PC-9 (cell line): ENCODE results near the gene MED6. TPM values are rescaled to one million over a fixed set of nuclear protein-coding genes. Genes with fewer than 3 reads are reported as not detected.

ENCODE experiments used
- BruUV-seq: library from RNA; stranded (reverse); fragments of 400-500 nt; replicated peaks from 2 replicates; lab custom pipeline; 2021; lab: Mats Ljungman, UMichigan
- CTCF ChIA-PET: fragments of 300-600 bp; sonication (Branson Sonifier 250); formaldehyde crosslinking; loops from one replicate; lab custom pipeline; 2022; ENCODE audit warnings: antibody characterized with exemption; lab: Charles Lee
- POLR2A ChIA-PET: fragments of 300-600 bp; sonication (Branson Sonifier 250); formaldehyde crosslinking; loops from one replicate; lab custom pipeline; 2022; ENCODE audit warnings: antibody characterized with exemption; ENCODE audit not compliant: unreplicated experiment; lab: Charles Lee
- DNase-seq, 2 experiments: peaks; one replicate each; pipeline versions ENCODE4 v3.0.0 to v3.0.0-alpha.2; 2015 to 2022; ENCODE audit warnings: mixed read lengths in 1 of 2
- H2AFZ ChIP-seq: fragments of 200-600 bp; sonication (generic); 2 replicates; pipeline ENCODE4 v1.8.1; 2017; ENCODE audit warnings: antibody characterized with exemption
- H3F3A ChIP-seq: fragments of 200-600 bp; sonication (generic); 2 replicates; pipeline ENCODE4 v1.8.1; 2017; ENCODE audit warnings: antibody characterized with exemption, mild to moderate bottlenecking, low read depth; ENCODE audit not compliant: insufficient read depth
- H3K27ac ChIP-seq: fragments of 200-600 bp; sonication (generic); 2 replicates; pipeline ENCODE4 v1.6.1; 2016; ENCODE audit warnings: mixed run types
- H3K27me3 ChIP-seq: fragments of 200-600 bp; sonication (generic); 2 replicates; pipeline ENCODE4 v1.6.1; 2016; ENCODE audit warnings: low read depth, mixed run types; ENCODE audit not compliant: insufficient read depth
- H3K36me3 ChIP-seq: fragments of 200-600 bp; sonication (generic); 2 replicates; pipeline ENCODE4 v1.6.1; 2016; ENCODE audit warnings: low read depth, mixed run types
- H3K4me1 ChIP-seq: fragments of 200-600 bp; sonication (generic); replicated peaks from 2 replicates; pipeline ENCODE4 v1.6.1; 2016; ENCODE audit warnings: mixed run types; ENCODE audit not compliant: insufficient read depth
- H3K4me2 ChIP-seq: fragments of 200-600 bp; sonication (generic); 2 replicates; pipeline ENCODE4 v1.6.1; 2017; ENCODE audit warnings: mixed run types
- H3K4me3 ChIP-seq: fragments of 200-600 bp; sonication (generic); 2 replicates; pipeline ENCODE4 v1.6.1; 2016; ENCODE audit warnings: mixed run types
- H3K79me2 ChIP-seq: fragments of 200-600 bp; sonication (generic); 2 replicates; pipeline ENCODE4 v1.6.1; 2017; ENCODE audit warnings: low read depth, mixed run types
- H3K9me2 ChIP-seq: fragments of 200-600 bp; sonication (generic); 2 replicates; pipeline ENCODE4 v1.8.1; 2017; ENCODE audit warnings: mild to moderate bottlenecking; ENCODE audit not compliant: insufficient read depth
- H3K9me3 ChIP-seq: fragments of 200-600 bp; sonication (generic); 2 replicates; pipeline ENCODE4 v1.8.1; 2016; ENCODE audit warnings: low read depth; ENCODE audit not compliant: insufficient read depth
- H4K20me1 ChIP-seq: fragments of 200-600 bp; sonication (generic); 2 replicates; pipeline ENCODE4 v1.8.1; 2017; ENCODE audit not compliant: insufficient read depth
- CTCF ChIP-seq: fragments of 200-600 bp; sonication (generic); conservative IDR thresholded peaks from 2 replicates; pipeline ENCODE4 v1.6.1; 2017; ENCODE audit warnings: mixed run types, antibody characterized with exemption, mild to moderate bottlenecking, moderate library complexity
- EZH2 ChIP-seq: fragments of 200-600 bp; sonication (generic); IDR thresholded peaks from 2 replicates; pipeline ENCODE4 v1.8.0; 2017; ENCODE audit warnings: antibody characterized with exemption, low read depth
- intact Hi-C: fragments of 100-400 bp; cut with micrococcal nuclease; formaldehyde crosslinking; loops from one replicate; pipeline ENCODE4 v1.10.0; 2022; ENCODE audit not compliant: unreplicated experiment
- total RNA-seq: library from RNA; stranded (reverse); gene quantifications from 2 replicates; pipeline ENCODE4 v1.2.3, GENCODE V29; 2021

The MED6 gene
- total RNA-seq, 1 experiment from 2014 or later = 58.2 TPM

DNA sequence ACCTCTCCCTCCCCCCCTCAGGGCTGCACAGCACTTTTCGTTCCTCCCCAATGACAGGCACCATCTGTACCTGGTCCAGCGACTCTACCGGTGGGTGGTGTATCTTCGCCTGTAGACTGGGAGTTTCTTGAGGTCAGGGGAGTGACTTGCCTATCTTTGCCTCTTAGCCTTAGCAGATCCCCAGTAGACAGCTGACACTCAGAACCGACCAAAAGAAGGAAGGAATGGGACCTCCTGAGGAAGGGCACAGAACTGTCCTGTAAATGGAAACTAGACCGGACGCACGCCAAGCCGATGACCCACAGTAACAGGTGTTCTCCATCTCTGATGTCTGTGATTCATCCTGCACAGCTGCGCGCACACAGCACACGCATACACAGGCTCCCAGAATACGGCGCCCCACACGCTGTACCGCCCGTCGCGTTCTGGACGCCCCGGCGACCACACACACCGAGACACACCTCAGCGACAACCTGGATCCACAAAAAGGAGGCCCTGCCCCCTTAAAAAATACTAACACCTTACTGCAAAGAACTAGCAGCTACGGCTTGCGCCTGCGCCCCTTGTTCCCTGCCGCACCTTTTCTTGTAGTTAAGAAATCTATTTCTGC, 40.6 kb upstream of the MED6 start:
- CTCF ChIA-PET = interaction anchor here (0.6 kb wide), 1 partner anchor 177 kb away, joined by 13 read pairs; no protein-coding TSS in a partner anchor
- POLR2A ChIA-PET = no interaction called here
- DNase-seq = peak; percentile 47 to 77

DNA sequence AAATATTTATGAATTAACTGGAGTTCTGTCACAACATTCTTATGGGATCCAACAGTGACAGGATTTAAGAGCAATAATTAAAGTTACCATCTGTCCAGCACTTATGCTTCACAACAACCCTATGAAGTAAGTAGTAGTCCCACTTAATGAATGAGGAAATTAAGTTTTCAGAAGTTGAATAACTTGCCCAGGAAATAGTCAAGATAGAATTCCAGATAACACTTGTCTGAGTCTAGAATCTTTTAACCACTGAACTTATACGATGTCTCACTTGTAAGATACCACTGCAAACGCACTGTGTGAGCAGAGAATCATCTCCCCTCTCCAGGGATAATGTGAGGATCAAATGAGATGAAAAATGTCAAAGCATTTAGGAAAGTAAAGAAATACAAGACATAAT, 38.0 kb upstream of the MED6 start:
- peaks cover 20% of the 10 kb centered on the region for H3F3A ChIP-seq
- no TSS peak for BruUV-seq
- no peak overlapping the region for H3K4me2 ChIP-seq
- ChIA-PET CTCF (no interaction called here), POLR2A (no interaction called here)
- H3K79me2 ChIP-seq = no peaks in the 10 kb centered on the region
- H3K27ac ChIP-seq = no peak overlapping the region
- H3K9me3 ChIP-seq = peaks cover 20% of the 10 kb centered on the region
- H4K20me1 ChIP-seq = no peaks in the 10 kb centered on the region
- H2AFZ ChIP-seq = no peak overlapping the region
- no peaks in the 10 kb centered on the region for H3K9me2 ChIP-seq
- no peaks in the 10 kb centered on the region for H3K36me3 ChIP-seq
- intact Hi-C loops = no loop called here
- no peaks in the 10 kb centered on the region for H3K27me3 ChIP-seq
- TF ChIP-seq CTCF (no peak), EZH2 (no peak)
- no peak overlapping the region for H3K4me3 ChIP-seq
- DNase-seq = no peak
- H3K4me1 ChIP-seq = peaks cover 28% of the 10 kb centered on the region

More for the DNA sequence above, 40.6 kb upstream of the MED6 start:
- no peaks in the 10 kb centered on the region for H3K27me3 ChIP-seq
- 0 out of 2 replicates have a peak overlapping the region, but pooled peaks have one; percentile 1 for H3K27ac ChIP-seq
- H3K4me2 ChIP-seq = peak overlapping the region; percentile 74
- peak overlapping the region; percentile 97 for H3K4me3 ChIP-seq
- intact Hi-C loops = loop anchor here (1.0 to 2.0 kb wide), 5 partner anchors 24 to 168 kb away; partner anchors contain the start of gene MAP3K9
- H2AFZ ChIP-seq = peak overlapping the region; percentile 74
- H3F3A ChIP-seq = peaks cover 15% of the 10 kb centered on the region
- TSS peak; percentile 62 for BruUV-seq
- no peak for TF ChIP-seq EZH2
- H3K4me1 ChIP-seq = peaks cover 32% of the 10 kb centered on the region
- no peaks in the 10 kb centered on the region for H3K9me2 ChIP-seq
- no peaks in the 10 kb centered on the region for H4K20me1 ChIP-seq
- H3K79me2 ChIP-seq = no peaks in the 10 kb centered on the region
- peaks cover 7% of the 10 kb centered on the region for H3K9me3 ChIP-seq
- H3K36me3 ChIP-seq = no peaks in the 10 kb centered on the region

DNA sequence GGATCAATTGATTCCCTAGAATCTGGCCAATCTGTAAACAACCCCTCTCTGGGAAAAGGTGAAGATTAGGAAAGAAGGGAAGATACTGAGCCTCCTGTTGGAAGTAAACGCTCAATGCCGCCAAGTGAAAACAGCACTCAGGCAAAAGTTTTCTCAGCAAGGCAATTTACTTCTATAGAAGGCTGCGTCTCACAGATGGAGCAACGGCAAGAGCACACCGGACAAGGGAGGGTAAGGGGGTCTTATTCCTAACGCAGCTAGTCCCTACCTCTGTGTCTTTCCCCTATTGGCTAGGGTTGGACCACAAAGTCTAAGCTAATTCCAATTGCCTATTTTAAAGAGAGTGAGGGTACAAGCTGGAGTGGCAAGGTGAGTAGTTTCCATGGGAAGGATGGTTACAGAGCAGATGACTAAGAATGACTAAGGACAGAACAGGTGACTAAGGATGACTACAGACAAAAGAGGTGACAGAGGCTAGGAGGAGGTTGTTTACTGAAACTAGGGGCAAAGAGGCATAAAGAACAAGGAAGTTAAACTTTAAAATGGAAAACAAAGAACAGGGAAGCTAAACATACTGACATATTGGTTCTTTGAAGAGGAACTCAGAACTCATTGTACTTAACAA, 35.6 kb upstream of the MED6 start:
- ChIA-PET CTCF (no interaction called here), POLR2A (interaction anchor here (0.6 to 0.7 kb wide), 3 partner anchors 173 to 314 kb away, joined by 3 to 6 read pairs (median 4); partner anchors contain the start of gene MAP3K9)
- H3K4me3 ChIP-seq = no peak overlapping the region

More for the DNA sequence above, 35.6 kb upstream of the MED6 start:
- Histone ChIP-seq H3K9me3 (peaks cover 20% of the 10 kb centered on the region), H3K27ac (peak overlapping the region; percentile 89), H3F3A (peaks cover 20% of the 10 kb centered on the region), H2AFZ (no peak overlapping the region), H3K4me2 (no peak overlapping the region), H4K20me1 (no peaks in the 10 kb centered on the region), H3K36me3 (no peaks in the 10 kb centered on the region), H3K4me1 (peaks cover 20% of the 10 kb centered on the region), H3K27me3 (no peaks in the 10 kb centered on the region), H3K9me2 (no peaks in the 10 kb centered on the region), H3K79me2 (no peaks in the 10 kb centered on the region)
- TF ChIP-seq EZH2 = no peak
- TF ChIP-seq CTCF = no peak
- BruUV-seq = TSS peak; percentile 23
- intact Hi-C loops = no loop called here
- DNase-seq = peak in 1 of 2 experiments; percentile 70
